NCI-H1092 treated with DMSO at 0.1 percent for 48 hours (cell line): Measurements from ENCODE around the gene ZNF223.

Experiments
- DNase-seq: peaks from one replicate; lab custom pipeline; 2025; lab: John Stamatoyannopoulos, UW

The ZNF223 gene

GRCh38 chr19:44071824-44072542 lies 20.1 kb downstream of the ZNF223 start, which contains the start of gene ZNF284:
ZNF284 (plus strand) TSS chr19:44072159; CDS start chr19:44076390, 4,231 bp downstream.
- DNase-seq, result peak; percentile 65

DNA sequence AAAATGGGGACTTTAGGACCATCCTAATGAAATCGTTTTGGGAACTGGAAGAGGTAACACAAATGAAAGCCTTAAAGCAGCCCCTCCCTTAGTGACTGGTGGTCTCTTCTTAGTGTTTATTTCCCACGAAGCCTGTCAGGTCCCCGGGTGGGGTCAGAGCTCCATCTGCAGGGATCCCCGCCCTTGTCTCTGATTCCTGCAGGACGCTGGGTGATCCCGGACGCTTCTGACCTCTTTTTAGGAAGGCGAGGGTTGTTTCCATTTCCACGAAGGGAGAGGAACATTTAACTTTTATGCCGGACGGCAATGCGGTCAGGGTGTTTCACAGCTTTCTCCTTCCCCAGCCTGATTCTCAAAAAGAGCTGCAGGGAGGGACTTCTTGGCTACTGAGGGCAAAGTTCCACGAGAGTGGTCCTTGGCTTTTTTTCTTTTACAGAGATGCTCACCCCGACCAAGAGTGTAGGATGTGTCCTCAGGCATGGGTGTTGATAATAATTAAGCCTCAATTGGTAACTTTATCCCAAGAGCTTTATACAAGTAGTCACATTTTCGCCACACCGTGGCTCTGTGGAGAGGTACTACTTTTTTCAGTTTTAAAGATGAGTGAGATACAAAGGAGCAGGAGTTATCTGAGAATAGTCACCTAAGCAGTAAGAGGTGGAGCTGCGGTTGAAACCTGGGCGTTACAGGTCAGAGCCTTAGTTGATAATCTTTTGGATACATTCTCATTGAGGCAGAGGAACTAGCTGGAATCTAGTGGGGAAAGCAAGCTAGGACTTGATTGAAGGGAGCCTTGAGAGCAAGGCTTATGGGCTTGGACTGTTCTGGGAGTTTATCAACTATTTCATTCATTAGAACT lies 20.9 kb downstream of the ZNF223 start:
- DNase-seq, result no peak

DNA sequence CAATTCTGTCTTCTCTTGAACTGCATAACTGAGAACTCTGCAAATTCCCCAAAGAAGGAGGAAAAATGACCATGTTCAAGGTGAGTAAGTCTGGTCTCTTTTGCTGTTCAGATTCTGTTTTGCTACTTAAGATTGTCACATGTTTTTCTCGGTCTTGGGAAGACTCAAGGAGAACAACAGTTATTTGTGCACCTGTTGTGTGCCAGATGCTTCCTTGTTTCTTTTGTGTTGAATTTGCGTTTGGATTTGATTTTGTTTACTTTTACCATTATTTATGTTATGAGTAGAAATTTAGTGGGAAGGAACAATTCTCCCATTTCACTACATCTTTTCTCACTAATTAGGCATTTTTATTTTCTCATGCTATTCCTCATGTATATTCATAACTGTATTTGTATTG lies 24.5 kb downstream of the ZNF223 start:
- no peak for DNase-seq

- no peak for DNase-seq
Measured at GRCh38 chr19:44092108-44092507, 40.3 kb downstream of the ZNF223 start.

- peak; percentile 85 for DNase-seq
Measured at GRCh38 chr19:44093931-44094765, 42.3 kb downstream of the ZNF223 start, which contains the start of gene ZNF224. ZNF224 (plus strand) TSS chr19:44094361; CDS start chr19:44097874, 3,513 bp downstream.

DNA sequence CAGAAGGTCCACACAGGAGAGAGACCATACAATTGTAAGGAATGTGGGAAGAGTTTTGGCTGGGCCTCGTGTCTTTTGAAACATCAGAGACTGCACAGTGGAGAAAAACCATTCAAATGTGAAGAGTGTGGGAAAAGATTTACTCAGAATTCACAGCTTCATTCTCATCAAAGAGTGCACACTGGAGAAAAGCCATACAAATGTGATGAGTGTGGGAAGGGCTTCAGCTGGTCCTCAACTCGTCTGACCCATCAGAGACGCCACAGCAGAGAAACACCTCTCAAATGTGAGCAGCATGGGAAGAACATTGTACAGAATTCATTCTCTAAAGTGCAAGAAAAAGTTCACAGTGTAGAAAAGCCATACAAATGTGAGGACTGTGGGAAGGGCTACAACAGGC lies 55.9 kb downstream of the ZNF223 start:
- no peak for DNase-seq

DNA sequence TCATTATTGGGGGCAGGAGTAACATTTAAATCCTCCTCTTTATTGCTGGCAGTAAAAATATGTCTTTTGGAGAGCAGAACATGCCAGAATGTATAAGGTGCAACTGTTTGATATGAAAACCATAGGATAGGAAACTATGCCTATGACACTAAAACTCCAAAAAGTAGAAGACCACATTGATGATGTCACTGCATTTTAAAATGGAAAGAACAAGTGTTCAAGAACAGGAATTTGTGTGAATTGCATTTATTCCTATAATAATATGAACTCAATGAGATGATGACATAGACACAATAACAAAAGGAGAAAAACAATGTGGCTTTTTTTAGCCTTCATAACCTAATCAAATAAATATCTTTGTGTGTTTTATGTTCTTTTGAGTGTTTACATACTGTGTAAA lies 57.6 kb downstream of the ZNF223 start:
- no peak for DNase-seq

- DNase-seq, result no peak
Measured at GRCh38 chr19:44111910-44112463, 60.2 kb downstream of the ZNF223 start.

DNA sequence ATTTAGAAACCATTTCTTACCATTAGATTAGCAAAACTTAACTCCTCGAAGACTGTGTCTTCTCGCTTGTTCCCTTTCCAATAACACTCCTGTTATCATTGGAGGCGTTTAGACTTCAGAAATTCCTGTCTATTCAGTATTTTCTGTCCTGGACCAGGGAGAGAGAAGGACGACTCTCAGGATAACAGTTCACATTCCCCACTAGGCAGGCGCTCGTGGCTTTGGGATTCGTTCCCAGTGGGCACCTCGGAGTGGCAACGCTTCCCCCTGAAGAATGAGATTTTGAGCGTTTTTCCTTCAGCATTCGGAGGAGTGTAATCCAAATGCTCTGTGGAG lies 60.9 kb downstream of the ZNF223 start:
- DNase-seq, result no peak

GRCh38 chr19:44113138-44113783 lies 61.4 kb downstream of the ZNF223 start, which contains the start of gene ZNF225:
ZNF225 (plus strand) TSS chr19:44113399; CDS start chr19:44115828, 2,429 bp downstream.
- DNase-seq, result peak; percentile 95

DNA sequence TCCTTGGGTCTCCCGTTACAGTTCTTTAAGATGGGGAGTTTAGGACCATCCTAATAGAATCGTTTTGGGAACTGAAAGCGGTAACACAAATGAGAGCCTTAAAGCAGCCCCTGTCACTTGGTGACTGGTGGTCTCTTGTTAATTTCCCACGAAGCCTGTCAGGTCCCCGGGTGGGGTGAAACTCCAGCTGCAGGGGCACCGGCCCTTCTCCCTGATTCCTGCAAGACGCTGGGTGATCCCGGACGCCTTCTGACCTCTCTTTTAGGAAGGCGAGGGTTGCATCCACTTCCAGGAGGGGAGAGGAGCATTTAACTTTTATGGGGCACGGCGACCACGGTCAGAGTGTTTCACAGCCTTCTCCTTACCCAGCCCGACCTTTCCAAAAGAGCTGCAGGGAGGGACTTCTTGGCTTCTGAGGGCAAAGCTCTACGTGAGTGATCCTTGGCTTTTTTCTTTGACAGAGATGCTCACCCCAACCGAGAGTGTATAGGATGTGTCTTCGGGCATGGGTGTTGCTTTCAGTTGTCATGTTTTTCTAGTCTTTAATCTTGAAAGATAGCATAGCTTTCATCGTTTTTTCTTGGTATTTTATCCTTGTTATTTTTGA lies 62.1 kb downstream of the ZNF223 start:
- no peak for DNase-seq
